Measurements from ENCODE around the gene CNTN4. TPM values are rescaled to one million over a fixed set of nuclear protein-coding genes. Genes with fewer than 3 reads are reported as not detected.

CNTN4 gene
- total RNA-seq, 2 donors from 2014 or later, result 0.62 to 0.79 TPM

DNA sequence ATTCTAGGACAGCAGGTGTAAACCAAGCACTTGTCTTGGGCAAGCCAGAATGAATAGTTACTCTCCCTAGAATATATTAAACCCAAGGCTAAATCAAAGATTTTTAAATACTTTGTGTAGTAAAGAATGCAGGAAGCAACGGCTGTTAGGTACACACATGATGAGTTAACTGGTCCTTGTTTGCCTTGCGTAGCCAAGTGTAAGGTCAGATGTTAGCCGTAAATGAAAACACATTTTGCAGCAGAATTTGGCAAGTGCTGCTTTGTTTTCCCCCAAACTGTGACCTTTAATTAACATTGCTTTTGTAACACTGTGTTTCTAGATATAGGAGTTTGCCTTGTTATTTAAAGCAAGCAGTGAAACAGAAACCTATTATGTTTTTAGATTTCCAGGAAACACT is 642.9 kb downstream of the CNTN4 start:
- no peaks in the 10 kb centered on the region for H3K4me1 Mint-ChIP-seq (ENCODE audit: low read depth)

GRCh38 chr3:2765002-2765579 is 666.4 kb downstream of the CNTN4 start:
- H3K4me3 Mint-ChIP-seq, result peak overlapping the region in 1 of 2 donors; percentile 31
- H3K9me3 Mint-ChIP-seq, result no peaks in the 10 kb centered on the region
- H3K36me3 Mint-ChIP-seq (ENCODE audit: insufficient read depth in 2 of 2), result no peaks in the 10 kb centered on the region
- peak; percentile 2 to 8 for DNase-seq
- H3K27ac Mint-ChIP-seq, result no peak overlapping the region
- no peaks in the 10 kb centered on the region for H3K27me3 Mint-ChIP-seq (ENCODE audit: low read depth)
- H3K4me1 Mint-ChIP-seq (ENCODE audit: low read depth), result peaks cover 4% of the 10 kb centered on the region
- peak; percentile 50 to 70 for ATAC-seq (replicated peaks in 1 of 2)

More for the DNA sequence above, 642.9 kb downstream of the CNTN4 start:
- DNase-seq (no peak), ATAC-seq (replicated peaks in 1 of 2) (no peak)
- H3K9me3 Mint-ChIP-seq, result no peaks in the 10 kb centered on the region
- H3K4me3 Mint-ChIP-seq, result no peak overlapping the region
- H3K27me3 Mint-ChIP-seq (ENCODE audit: low read depth), result no peaks in the 10 kb centered on the region
- H3K36me3 Mint-ChIP-seq (ENCODE audit: insufficient read depth in 2 of 2), result no peaks in the 10 kb centered on the region
- no peak overlapping the region for H3K27ac Mint-ChIP-seq

DNA sequence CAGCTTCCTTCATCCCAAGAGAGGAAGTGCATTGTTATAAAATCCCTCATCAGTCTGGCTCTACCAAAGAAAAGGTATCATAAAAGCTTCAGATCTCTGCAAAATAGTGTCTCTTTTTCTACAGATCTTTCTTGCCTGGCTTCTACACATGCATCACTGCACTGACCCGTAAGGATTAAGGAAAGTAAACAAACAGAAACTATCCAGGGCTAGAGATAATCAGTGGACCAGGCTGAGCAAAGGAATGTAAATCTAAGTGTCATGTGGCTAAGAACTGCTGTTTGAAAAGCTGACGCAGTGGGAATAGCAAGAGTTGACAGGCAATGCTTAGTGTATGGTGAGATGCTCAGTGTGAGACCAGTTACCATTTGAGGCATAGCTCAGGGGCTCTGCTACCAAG is 671.8 kb downstream of the CNTN4 start:
- Mint-ChIP-seq H3K27ac (no peak overlapping the region), H3K36me3 (ENCODE audit: insufficient read depth in 2 of 2) (no peaks in the 10 kb centered on the region), H3K27me3 (ENCODE audit: low read depth) (no peaks in the 10 kb centered on the region), H3K4me3 (no peak overlapping the region), H3K9me3 (no peaks in the 10 kb centered on the region), H3K4me1 (ENCODE audit: low read depth) (no peaks in the 10 kb centered on the region)
- ATAC-seq (replicated peaks in 1 of 2) (no peak), DNase-seq (no peak)

- no peaks in the 10 kb centered on the region for H3K27me3 Mint-ChIP-seq (ENCODE audit: low read depth)
Measured at GRCh38 chr3:2771193-2771592, 672.5 kb downstream of the CNTN4 start.

GRCh38 chr3:2771741-2772140 is 673.1 kb downstream of the CNTN4 start:
- Mint-ChIP-seq H3K27me3 (ENCODE audit: low read depth) (no peaks in the 10 kb centered on the region), H3K36me3 (ENCODE audit: insufficient read depth in 2 of 2) (no peaks in the 10 kb centered on the region), H3K27ac (no peak overlapping the region), H3K4me3 (no peak overlapping the region), H3K4me1 (ENCODE audit: low read depth) (no peaks in the 10 kb centered on the region), H3K9me3 (no peaks in the 10 kb centered on the region)
- DNase-seq (no peak), ATAC-seq (replicated peaks in 1 of 2) (no peak)

More at GRCh38 chr3:2771193-2771592, 672.5 kb downstream of the CNTN4 start:
- Mint-ChIP-seq H3K4me1 (ENCODE audit: low read depth) (no peaks in the 10 kb centered on the region), H3K36me3 (ENCODE audit: insufficient read depth in 2 of 2) (no peaks in the 10 kb centered on the region), H3K4me3 (no peak overlapping the region), H3K27ac (no peak overlapping the region), H3K9me3 (no peaks in the 10 kb centered on the region)
- DNase-seq (no peak), ATAC-seq (replicated peaks in 1 of 2) (no peak)

- no peak overlapping the region for H3K27ac Mint-ChIP-seq
- no peak for ATAC-seq (replicated peaks in 1 of 2)
Measured at GRCh38 chr3:2772803-2773202, 674.1 kb downstream of the CNTN4 start.

GRCh38 chr3:2774481-2775249 is 676.0 kb downstream of the CNTN4 start:
- Mint-ChIP-seq H3K27me3 (ENCODE audit: low read depth) (no peaks in the 10 kb centered on the region), H3K4me1 (ENCODE audit: low read depth) (no peaks in the 10 kb centered on the region), H3K27ac (no peak overlapping the region), H3K36me3 (ENCODE audit: insufficient read depth in 2 of 2) (no peaks in the 10 kb centered on the region), H3K9me3 (no peaks in the 10 kb centered on the region), H3K4me3 (no peak overlapping the region)
- no peak for ATAC-seq (replicated peaks in 1 of 2)
- no peak for DNase-seq

More at GRCh38 chr3:2772803-2773202, 674.1 kb downstream of the CNTN4 start:
- DNase-seq, result no peak
- H3K4me3 Mint-ChIP-seq, result no peak overlapping the region
- H3K27me3 Mint-ChIP-seq (ENCODE audit: low read depth), result no peaks in the 10 kb centered on the region
- H3K36me3 Mint-ChIP-seq (ENCODE audit: insufficient read depth in 2 of 2), result no peaks in the 10 kb centered on the region
- H3K9me3 Mint-ChIP-seq, result no peaks in the 10 kb centered on the region
- H3K4me1 Mint-ChIP-seq (ENCODE audit: low read depth), result no peaks in the 10 kb centered on the region

- H3K4me1 Mint-ChIP-seq (ENCODE audit: low read depth), result no peaks in the 10 kb centered on the region
- ATAC-seq (replicated peaks in 1 of 2), result no peak
- DNase-seq, result no peak
- no peaks in the 10 kb centered on the region for H3K36me3 Mint-ChIP-seq (ENCODE audit: insufficient read depth in 2 of 2)
- H3K27ac Mint-ChIP-seq, result no peak overlapping the region
- H3K9me3 Mint-ChIP-seq, result no peaks in the 10 kb centered on the region
- no peak overlapping the region for H3K4me3 Mint-ChIP-seq
- H3K27me3 Mint-ChIP-seq (ENCODE audit: low read depth), result no peaks in the 10 kb centered on the region
Measured at GRCh38 chr3:2783261-2783660, 684.6 kb downstream of the CNTN4 start.

DNA sequence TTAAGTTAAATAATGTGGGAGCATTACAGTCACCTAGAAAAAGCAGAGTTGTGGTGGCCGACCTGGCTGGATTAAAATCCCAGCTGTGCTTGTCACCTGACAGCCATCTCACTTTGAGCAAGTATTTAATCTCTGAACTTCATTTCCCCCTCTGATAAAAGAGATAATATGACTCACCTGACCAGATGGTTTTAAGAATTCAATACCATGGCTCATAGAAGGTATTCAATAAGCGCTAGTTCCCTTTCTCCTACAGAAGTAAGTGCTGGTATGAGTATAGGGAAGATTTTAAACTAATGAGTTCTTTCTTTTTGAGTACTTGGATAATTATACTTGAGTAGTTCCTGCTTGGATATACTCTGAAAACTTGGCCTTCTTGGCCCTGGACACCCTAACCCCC is 686.0 kb downstream of the CNTN4 start:
- Mint-ChIP-seq H3K27me3 (ENCODE audit: low read depth) (no peaks in the 10 kb centered on the region), H3K9me3 (no peaks in the 10 kb centered on the region), H3K36me3 (ENCODE audit: insufficient read depth in 2 of 2) (no peaks in the 10 kb centered on the region), H3K27ac (no peak overlapping the region), H3K4me1 (ENCODE audit: low read depth) (no peaks in the 10 kb centered on the region), H3K4me3 (no peak overlapping the region)
- DNase-seq (no peak), ATAC-seq (replicated peaks in 1 of 2) (peak in 1 of 2 donors; percentile 21)

DNA sequence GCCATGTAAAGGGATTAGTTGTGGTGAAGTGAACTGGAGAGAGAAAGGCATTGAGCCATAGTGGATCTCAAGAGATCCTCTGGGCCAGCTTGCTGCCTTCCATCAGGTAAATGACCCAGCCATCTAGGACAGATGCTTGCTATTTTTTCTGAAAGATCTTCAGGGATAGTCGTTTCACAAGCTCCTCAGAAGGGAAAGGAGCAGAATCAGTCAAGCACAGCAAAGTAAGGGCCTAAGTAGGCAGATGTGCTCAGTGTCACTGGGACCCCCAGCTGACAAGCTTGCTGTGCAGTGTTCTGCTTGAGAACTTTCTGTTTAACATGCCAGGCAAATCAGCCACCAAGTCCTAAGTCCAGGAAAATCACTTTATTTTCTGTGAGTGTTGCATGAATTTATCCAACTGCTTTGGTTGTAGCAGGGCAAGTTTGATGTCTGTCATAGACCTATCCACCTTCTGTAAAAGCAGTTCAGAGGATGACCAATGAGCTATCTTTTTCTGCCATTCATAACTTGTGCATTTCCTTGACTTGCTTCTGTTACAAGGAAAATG is 691.7 kb downstream of the CNTN4 start:
- no peak for DNase-seq
- Mint-ChIP-seq H3K4me3 (no peak overlapping the region), H3K27ac (no peak overlapping the region), H3K4me1 (ENCODE audit: low read depth) (no peaks in the 10 kb centered on the region), H3K27me3 (ENCODE audit: low read depth) (no peaks in the 10 kb centered on the region), H3K36me3 (ENCODE audit: insufficient read depth in 2 of 2) (no peaks in the 10 kb centered on the region), H3K9me3 (no peaks in the 10 kb centered on the region)
- no peak for ATAC-seq (replicated peaks in 1 of 2)

DNA sequence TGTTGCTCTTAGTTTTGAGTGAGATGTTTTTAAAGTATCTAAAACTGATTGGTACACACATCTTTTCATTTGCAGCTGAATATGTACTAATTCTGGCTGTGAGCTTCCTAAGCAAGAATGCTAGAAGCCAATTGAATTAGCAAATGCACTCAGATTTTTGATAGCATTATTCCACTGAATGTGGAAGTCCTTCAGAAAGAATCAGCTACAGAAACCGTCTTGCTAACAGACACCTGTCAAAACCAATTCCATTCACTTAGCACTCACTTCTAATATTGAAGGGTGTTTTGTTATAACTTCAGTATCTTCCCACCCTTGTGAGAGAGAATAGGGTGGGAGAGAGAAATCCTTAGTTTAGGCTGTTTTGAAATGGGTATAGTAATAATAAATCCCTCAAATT is 693.8 kb downstream of the CNTN4 start:
- Mint-ChIP-seq H3K27me3 (ENCODE audit: low read depth) (no peaks in the 10 kb centered on the region), H3K4me1 (ENCODE audit: low read depth) (no peaks in the 10 kb centered on the region), H3K36me3 (ENCODE audit: insufficient read depth in 2 of 2) (no peaks in the 10 kb centered on the region), H3K4me3 (no peak overlapping the region), H3K27ac (no peak overlapping the region), H3K9me3 (no peaks in the 10 kb centered on the region)
- ATAC-seq (replicated peaks in 1 of 2) (no peak), DNase-seq (no peak)

GRCh38 chr3:2793987-2794386 is 695.3 kb downstream of the CNTN4 start:
- H3K9me3 Mint-ChIP-seq, result peaks cover 0 to 2% of the 10 kb centered on the region in 2 donors
- H3K4me1 Mint-ChIP-seq (ENCODE audit: low read depth), result no peaks in the 10 kb centered on the region
- no peak for DNase-seq
- H3K36me3 Mint-ChIP-seq (ENCODE audit: insufficient read depth in 2 of 2), result no peaks in the 10 kb centered on the region
- H3K27me3 Mint-ChIP-seq (ENCODE audit: low read depth), result no peaks in the 10 kb centered on the region
- no peak overlapping the region for H3K27ac Mint-ChIP-seq
- H3K4me3 Mint-ChIP-seq, result no peak overlapping the region
- ATAC-seq (replicated peaks in 1 of 2), result no peak

DNA sequence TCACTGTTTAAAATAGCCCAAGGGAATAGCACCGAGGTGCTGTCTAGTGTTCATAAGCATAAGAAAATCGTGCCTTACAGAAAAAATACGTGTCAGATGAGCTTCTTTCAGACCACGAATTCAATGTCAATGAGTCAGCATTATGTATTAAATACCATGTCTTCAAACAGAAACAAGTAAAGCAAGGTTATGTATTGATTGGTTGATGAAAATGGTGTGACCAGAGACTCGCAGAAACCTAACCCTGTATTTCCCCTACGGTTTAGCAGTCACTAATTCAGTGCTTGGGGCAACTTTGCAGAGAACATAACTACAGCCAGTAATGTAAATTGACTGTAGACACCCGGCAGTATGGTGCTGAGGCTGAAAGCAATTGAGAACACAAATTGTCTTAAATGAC is 703.8 kb downstream of the CNTN4 start:
- no peak overlapping the region for H3K4me3 Mint-ChIP-seq

More for the DNA sequence above, 703.8 kb downstream of the CNTN4 start:
- Mint-ChIP-seq H3K36me3 (ENCODE audit: insufficient read depth in 2 of 2) (no peaks in the 10 kb centered on the region), H3K27me3 (ENCODE audit: low read depth) (no peaks in the 10 kb centered on the region), H3K4me1 (ENCODE audit: low read depth) (no peaks in the 10 kb centered on the region), H3K27ac (no peak overlapping the region), H3K9me3 (peaks cover 0 to 2% of the 10 kb centered on the region in 2 donors)
- no peak for ATAC-seq (replicated peaks in 1 of 2)
- DNase-seq, result no peak
